Hematopoietic multipotent progenitor cell treated with erythropoietin and hydrocortisone succinate and interleukin-3 and kit ligand, for 17 days (in vitro differentiated cells): Measurements from ENCODE around the gene MBP.

Source experiments
- DNase-seq: peaks from one replicate; pipeline ENCODE4 v3.0.0-alpha.2; 2015; ENCODE audit warnings: low spot score

MBP gene

DNA sequence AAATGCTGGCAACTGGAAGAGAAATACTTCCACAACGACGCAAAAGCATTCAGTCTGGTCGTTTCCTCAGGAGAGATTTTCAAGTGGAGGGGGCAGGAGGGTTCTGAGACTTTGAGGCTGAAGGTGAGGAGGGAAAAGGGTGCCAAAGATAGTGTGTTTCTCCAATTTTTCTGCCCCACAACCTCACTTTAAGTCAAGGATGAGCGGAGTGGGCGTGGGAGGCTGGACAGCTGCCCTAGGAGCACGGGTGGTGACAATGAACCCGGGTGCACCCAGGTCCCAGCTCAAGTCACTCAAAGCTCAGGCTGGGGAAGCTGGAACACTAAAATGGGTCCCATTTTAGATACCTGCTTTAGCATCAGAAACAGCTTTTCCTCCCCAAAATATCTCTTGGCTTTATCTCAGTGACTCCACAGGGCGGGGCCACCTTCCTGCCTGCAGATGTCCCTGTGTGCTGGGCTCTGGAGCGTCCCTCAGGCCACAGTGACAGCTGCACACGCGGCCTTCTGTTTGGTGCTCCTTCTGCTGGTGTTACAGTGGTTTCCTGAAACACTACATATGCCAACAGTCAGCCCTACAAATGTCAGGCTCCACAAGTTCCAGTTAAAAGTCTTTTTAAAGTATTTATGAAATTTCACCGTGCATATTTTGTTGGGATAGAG, 1.4 kb upstream of the MBP start:
- peak; percentile 74 for DNase-seq

GRCh38 chr18:77133051-77133834, 660 bp upstream of the MBP start:
- no peak for DNase-seq

DNA sequence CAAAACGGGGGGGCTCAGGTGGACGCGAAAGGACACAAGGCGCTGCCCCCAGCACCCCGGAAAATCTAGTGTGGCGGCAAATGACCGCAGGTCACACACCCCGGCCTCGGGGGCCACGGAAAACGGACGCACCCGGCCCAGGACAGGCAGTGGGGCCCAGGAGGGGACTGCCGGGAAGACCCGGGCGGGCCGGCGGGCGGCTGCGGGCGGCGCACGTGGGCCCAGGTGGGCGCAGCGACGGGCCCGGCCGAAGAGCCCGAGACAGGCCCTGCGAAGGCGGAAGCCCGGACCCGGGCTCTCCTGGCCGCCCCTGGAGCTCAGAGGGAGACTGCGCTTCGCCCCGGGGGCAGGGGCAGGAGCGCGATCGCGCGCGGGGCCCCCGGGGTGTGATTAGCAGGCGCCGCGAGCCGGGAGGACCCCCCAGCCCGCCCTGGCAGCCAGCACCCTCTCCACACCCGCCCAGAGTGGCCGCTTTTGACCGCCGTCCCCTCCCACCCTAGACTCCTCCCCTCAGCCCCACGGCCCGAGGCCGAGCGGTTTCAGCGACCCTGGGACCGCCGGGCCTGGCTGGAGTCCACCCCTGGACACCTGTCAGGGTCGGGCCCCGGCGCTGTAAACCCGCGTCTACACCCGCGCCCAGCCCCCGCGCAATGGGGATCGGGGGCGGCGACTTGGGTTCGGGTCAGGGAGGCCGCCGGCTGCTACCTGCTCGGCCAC, 773 bp downstream of the MBP start:
- DNase-seq: peak; percentile 56

DNA sequence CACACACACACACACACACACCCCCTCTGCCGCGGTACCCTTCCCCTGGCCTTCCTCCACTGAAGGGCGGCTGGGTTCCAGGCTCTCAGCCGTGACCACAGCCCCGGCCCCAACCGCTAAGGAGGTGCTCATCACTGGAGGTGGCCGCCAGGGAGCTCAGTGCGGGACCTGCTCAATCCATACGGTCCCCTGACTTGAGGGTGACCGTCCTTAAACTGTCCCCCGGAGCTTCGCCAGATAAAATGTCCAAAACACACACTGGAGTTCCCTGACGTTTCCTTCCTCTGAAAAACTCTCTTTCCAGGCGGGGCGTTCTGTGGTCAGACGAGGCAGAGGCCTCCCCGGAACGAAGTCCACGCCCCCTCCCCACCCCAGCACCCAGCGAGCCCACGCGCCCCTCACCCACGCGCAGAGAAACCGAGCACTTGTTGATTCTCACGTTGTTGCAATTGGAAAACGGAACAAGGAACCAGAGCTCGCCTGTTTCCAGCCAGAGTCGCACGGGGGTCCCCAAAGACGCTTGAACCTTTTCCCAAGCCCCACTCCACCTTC, 1.4 kb downstream of the MBP start:
- DNase-seq: peak; percentile 63

DNA sequence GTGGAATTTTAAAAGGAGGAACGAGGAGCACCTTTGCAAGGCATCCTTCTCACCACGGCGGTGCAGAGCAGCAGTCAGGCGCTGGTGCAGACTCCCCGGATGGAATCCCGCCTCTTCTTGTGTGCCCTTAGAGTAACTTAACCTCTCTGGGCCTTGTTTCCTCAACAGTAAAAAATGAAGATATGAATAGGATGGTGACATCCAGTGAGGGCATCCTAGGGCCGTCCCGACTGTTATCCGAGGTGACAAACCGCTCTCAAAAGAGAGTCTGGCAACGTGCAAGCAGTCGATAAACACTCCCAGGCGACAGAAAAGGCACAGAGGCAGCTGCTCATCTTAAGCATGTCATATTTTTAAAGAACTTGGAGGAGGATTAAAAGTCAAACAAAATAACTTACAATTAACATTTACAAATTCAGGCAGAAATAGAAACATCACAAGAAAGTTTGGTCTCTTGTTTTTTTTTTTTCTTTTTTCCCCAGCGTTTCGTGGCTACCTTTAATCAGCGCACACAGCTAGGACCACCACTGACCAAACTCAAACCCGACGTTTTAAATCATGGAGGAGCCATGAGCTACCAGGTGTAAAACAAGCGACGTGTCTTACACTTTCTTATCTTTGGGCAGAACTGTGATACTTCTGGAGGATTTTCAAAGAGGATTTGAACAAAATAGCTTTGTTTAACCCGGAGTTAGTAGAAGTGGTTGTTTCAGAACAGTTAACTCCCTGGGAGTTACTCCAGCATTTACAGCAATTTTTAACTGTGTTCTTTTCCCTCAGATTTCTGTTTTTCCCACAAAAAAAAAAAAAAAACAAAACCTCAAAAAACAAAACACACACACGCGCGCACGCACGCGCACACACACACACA, 2.1 kb downstream of the MBP start:
- DNase-seq: peak; percentile 83

DNA sequence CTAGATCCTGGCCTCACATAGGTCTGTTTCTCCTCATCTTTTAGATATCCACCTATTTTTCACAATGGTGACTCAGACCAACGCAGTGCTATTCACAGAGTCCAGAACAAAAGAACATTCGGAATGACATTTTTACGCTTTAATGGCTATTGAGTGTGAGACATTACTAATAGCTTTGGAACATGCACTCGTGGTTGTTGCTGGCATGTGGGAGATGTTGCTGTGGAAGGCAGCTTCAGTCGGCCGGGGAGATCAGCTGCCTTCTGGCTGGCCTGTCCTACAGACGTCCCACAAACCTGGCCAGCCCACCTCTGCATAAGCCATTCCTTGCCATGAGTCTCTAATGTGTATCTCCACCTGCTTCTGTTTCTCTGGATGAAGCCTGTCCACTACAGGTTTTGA, 3.4 kb downstream of the MBP start:
- DNase-seq: no peak

- peak; percentile 71 for DNase-seq
Measured at GRCh38 chr18:77127769-77128671, 4.6 kb downstream of the MBP start.

DNA sequence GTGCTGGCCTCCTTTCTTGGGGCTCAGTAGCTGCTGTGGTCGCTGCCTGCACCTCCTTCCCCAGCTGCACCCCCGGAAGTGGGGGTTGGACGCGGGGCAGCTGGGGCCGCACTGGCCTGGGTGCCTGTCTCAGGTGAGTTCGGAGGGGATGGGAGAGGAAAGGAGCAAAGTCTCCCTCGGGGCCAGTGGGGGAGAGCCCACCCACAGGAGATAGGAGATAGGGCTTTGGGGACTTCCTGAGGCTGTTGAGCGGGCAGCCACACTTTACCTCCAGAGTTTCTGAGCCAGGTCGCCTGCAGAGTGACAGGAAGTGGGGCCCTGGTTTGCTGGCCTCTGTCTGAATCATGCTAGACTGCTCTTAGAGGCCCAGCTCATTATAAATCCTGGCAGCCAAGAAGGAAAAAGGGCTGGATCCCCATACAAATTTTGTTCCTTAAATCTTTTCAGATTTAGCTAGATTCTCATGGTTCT, 8.1 kb downstream of the MBP start:
- DNase-seq: no peak

GRCh38 chr18:77123320-77124231, 9.0 kb downstream of the MBP start:
- no peak for DNase-seq

DNA sequence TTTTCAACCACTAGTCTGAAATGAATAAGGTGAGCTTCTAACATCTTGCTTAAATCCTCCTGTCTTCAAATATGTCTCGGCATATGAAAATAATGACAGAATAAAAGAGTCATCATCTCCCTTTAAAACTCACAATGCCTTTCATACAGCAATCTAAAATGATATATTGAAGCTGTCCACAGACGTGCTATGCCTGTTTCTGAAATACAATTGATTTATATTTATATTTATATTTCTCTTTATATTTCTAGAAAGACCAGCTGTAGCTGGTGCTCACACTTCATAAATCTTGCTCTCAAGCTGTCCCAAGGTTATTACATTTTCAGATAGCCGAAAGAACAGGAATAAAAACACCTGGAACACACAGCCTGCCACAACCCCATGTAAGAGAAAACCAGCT, 11.1 kb downstream of the MBP start:
- no peak for DNase-seq

- DNase-seq: no peak
Measured at GRCh38 chr18:77119851-77120491, 12.6 kb downstream of the MBP start.

DNA sequence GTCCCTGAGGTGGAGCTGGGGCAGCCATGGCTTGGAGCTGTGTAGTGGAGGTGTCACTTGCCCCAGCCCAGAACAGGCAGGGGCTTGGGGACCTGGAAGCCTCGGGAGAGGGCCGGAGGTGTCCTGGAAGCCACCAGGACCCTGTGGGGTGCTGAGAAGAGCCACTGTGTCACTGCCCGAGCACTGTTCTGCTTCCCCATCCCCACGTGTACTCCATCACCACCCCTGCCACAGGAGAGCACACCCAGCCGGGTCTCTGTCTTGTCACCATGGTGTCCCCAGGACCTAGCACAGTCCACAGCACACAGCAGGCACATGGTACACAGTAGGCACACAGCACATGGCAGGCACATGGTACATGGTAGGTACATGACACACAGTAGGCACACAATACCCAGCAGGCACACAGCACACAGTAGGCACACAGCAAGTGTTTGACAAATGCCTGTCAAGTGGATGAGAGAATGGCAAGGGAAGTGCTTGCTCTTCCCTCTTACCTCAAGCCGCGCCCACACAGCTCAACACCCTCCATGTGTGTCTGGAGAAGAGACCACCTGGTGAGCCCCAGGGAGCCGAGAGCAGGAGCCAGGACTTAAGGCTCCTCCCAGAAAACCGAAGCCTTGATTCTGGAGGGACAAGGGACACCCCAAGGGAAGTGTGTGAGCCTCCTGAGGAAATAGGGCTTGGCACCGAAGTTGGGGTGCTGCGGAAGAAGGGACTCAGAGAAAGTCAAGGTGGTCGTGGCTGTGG, 13.3 kb downstream of the MBP start:
- DNase-seq: no peak

- DNase-seq: no peak
Measured at GRCh38 chr18:77118256-77119090, 14.1 kb downstream of the MBP start.

DNA sequence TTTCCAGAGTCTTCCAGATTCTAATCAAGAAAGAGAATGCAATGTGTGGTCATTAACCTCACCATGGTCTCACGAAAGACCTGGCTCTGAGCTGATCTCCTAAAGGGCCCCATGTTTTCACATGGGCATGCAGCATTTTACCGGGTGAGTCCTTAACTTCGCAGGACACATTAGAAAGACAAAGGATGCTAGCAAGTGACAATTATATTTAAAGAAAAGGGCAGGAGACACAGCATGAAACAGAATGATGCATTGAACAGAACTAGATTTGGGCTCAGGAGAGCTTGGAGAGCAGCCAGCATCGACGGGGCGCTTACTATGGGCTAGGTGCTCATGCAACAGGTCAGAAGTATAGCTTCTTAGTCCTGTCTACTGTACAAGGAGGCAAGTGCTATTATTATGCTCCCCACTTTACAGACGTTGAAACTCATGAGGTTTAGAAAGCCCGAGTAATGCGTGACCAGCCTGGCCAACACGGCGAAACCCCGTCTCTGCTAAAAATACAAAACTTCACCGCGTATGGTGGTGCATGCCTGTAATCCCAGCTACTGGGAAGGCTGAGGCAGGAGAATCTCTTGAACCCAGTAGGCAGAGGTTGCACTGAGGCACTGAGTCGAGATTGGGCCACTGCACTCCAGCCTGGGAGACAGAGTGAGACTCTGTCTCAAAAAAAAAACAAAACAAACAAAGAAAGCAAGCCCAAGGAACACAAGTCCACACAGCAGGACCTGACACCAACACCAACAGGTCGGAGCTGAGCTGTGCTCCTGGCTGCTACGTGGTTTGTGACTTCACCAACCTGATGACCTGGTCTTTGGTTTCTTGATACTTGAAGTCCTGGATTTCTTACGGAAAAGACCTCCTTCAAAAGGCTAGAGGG, 16.1 kb downstream of the MBP start:
- peak; percentile 38 for DNase-seq

DNA sequence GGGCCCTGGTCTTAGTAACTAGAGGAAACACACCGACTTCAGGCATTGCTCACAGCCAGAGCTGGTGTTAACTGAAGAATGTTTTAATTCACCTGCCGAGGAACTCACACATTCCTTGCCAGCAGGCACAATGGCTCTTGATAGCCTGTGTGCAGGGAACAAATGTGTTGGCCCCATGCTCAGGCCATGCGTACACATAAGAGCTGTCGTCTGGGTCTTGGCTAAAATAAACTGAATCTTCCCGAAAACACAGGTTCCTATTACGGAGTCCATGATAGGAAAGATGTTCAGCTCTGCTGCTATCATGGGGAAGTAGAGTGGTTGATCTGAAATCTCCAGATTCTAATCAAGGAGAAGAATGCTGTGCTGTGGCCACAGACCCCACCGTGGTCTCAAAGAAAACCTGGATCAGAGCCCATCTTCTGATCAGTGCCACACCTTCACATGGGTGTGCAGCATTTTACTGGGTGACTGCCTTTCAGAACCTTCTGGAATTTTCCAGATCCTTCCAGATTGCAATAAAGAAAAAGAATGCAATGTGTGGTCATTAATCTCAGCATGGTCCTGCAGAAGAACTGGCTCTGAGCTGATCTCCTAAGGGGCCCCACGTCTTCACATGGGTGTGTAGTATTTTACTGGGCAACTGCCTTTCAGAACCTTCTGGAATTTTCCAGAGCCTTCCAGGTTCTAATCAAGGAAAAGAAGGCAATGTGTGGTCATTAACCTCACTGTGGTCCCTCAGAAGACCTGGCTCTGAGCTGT, 17.2 kb downstream of the MBP start:
- peak; percentile 70 for DNase-seq
